ENCODE data around the gene VWC2. TPM values are rescaled to one million over a fixed set of nuclear protein-coding genes. Genes with fewer than 3 reads are reported as not detected.

VWC2 gene
- total RNA-seq, 8 experiments from 2014 or later = 0.05 to 3.9 (median 0.93) TPM

GRCh38 chr7:49937608-49938007 lies 164.2 kb downstream of the VWC2 start:
- in situ Hi-C loops (cut with MboI; ENCODE audit: low pct_unique_long_range_greater_than_20kb in 2 of 9, low sequenced_read_pairs in 9 of 9, unreplicated experiment in 9 of 9) = no loop called here
- no peak overlapping the region for H3K4me3 ChIP-seq
- H3K27ac ChIP-seq = no peak overlapping the region
- 0 to 100% (median 87%) methylated on average over 1 to 2 of the region's 2 CpGs; no CpG with 5 or more reads in 2 of the 10 experiments for WGBS, 10 experiments
- H3K4me1 ChIP-seq (replicated peaks in 1 of 2) = no peaks in the 10 kb centered on the region
- ATAC-seq (replicated peaks in 6 of 8) = no peak
